Stimulated activated CD8-positive, alpha-beta memory T cell treated with anti-CD3 and anti-CD28 coated beads, Interleukin-2, amount 100 ng/mL, for 1 hour (primary cell): ENCODE results near the gene HYDIN.
"Not testable (repeated sequence)": the region's sequence is repeated elsewhere in the genome, so short reads cannot be mapped to it uniquely, and the experiment has no call there.

ENCODE experiments used
- DNase-seq, 2 donors: peaks; one replicate each; pipeline ENCODE4 v3.0.0-alpha.2; 2020; ENCODE audit warnings: low read depth in 2 of 2

The HYDIN gene

GRCh38 chr16:71225145-71225544 is 5.4 kb downstream of the HYDIN start:
- DNase-seq: no peak

GRCh38 chr16:71218306-71218963 is 12.1 kb downstream of the HYDIN start:
- no peak for DNase-seq

GRCh38 chr16:71217506-71217905 is 13.0 kb downstream of the HYDIN start:
- DNase-seq: no peak

- DNase-seq: no peak
Observed at GRCh38 chr16:71216714-71217113, 13.8 kb downstream of the HYDIN start.

GRCh38 chr16:71214746-71215381 is 15.7 kb downstream of the HYDIN start:
- DNase-seq: no peak

- no peak for DNase-seq
Observed at GRCh38 chr16:71205482-71206131, 24.9 kb downstream of the HYDIN start.

GRCh38 chr16:71203631-71204030 is 26.9 kb downstream of the HYDIN start:
- DNase-seq: no peak

GRCh38 chr16:71201556-71201955 is 29.0 kb downstream of the HYDIN start:
- no peak for DNase-seq

GRCh38 chr16:71201054-71201453 is 29.5 kb downstream of the HYDIN start:
- no peak for DNase-seq

- no peak for DNase-seq
Observed at GRCh38 chr16:71198408-71198807, 32.1 kb downstream of the HYDIN start.

GRCh38 chr16:71192387-71192786 is 38.1 kb downstream of the HYDIN start:
- DNase-seq: no peak

- no peak for DNase-seq
Observed at GRCh38 chr16:71188956-71189712, 41.4 kb downstream of the HYDIN start.

GRCh38 chr16:71185347-71185746 is 45.2 kb downstream of the HYDIN start:
- no peak for DNase-seq

GRCh38 chr16:71179569-71179968 is 51.0 kb downstream of the HYDIN start:
- no peak for DNase-seq

GRCh38 chr16:71172481-71173207 is 57.9 kb downstream of the HYDIN start:
- DNase-seq: no peak

GRCh38 chr16:71161007-71161406 is 69.5 kb downstream of the HYDIN start:
- DNase-seq: not testable (repeated sequence)

GRCh38 chr16:71157278-71157677 is 73.2 kb downstream of the HYDIN start:
- DNase-seq: not testable (repeated sequence)

- not testable (repeated sequence) for DNase-seq
Observed at GRCh38 chr16:71153329-71153728, 77.2 kb downstream of the HYDIN start.

- DNase-seq: not testable (repeated sequence)
Observed at GRCh38 chr16:71151654-71152053, 78.9 kb downstream of the HYDIN start.

- not testable (repeated sequence) for DNase-seq
Observed at GRCh38 chr16:71143246-71143645, 87.3 kb downstream of the HYDIN start.

- DNase-seq: not testable (repeated sequence)
Observed at GRCh38 chr16:71110565-71110964, 120.0 kb downstream of the HYDIN start.
